Epithelial cell of proximal tubule (primary cell): Measurements from ENCODE around the gene ERFL. TPM values are rescaled to one million over a fixed set of nuclear protein-coding genes. Genes with fewer than 3 reads are reported as not detected.
A peak's percentile ranks its signal among the peaks of the same experiment; 100 is the strongest.

Source experiments
- DNase-seq: peaks from one replicate; pipeline ENCODE4 v3.0.0-alpha.2; 2011; ENCODE audit warnings: low read depth
- H3K4me3 ChIP-seq: 2 replicates; pipeline ENCODE4 v1.5.1; 2011; ENCODE audit warnings: low read depth, mild to moderate bottlenecking, low read length
- CTCF ChIP-seq: conservative IDR thresholded peaks from 2 replicates; pipeline ENCODE4 v1.5.1; 2012; ENCODE audit warnings: low read depth, mild to moderate bottlenecking, low read length
- total RNA-seq: library from RNA; depleted of rRNA; stranded (reverse); fragments of >200 nt; gene quantifications from 2 replicates; pipeline ENCODE4 v1.2.3, GENCODE V29; 2015

Gene ERFL
- total RNA-seq, 1 donor from 2014 or later: not detected

DNA sequence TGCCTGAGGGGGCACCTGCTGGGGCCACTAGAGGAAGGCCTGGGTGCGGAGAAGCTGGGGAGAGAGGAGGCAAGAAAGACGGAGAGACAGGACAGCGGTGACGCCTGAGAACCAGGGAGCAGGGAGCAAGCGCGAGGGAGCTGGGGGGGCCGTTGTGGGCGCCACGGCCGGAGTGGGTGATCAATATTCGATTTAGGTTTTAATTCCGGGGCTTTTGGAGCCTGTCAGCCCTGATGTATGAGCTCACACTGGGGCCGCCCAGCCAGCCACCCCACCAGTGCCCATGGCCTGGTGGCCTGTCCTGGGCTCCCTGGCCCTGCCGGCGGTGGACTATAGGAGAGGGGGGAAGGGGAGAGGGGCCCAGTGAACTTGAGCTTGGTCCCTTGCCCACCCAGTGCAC is 8.7 kb upstream of the ERFL start:
- DNase-seq: no peak
- no peak for TF ChIP-seq CTCF
- no peak overlapping the region for H3K4me3 ChIP-seq

GRCh38 chr19:41936416-41936850 is 8.2 kb upstream of the ERFL start:
- no peak for DNase-seq
- no peak for TF ChIP-seq CTCF
- no peak overlapping the region for H3K4me3 ChIP-seq

DNA sequence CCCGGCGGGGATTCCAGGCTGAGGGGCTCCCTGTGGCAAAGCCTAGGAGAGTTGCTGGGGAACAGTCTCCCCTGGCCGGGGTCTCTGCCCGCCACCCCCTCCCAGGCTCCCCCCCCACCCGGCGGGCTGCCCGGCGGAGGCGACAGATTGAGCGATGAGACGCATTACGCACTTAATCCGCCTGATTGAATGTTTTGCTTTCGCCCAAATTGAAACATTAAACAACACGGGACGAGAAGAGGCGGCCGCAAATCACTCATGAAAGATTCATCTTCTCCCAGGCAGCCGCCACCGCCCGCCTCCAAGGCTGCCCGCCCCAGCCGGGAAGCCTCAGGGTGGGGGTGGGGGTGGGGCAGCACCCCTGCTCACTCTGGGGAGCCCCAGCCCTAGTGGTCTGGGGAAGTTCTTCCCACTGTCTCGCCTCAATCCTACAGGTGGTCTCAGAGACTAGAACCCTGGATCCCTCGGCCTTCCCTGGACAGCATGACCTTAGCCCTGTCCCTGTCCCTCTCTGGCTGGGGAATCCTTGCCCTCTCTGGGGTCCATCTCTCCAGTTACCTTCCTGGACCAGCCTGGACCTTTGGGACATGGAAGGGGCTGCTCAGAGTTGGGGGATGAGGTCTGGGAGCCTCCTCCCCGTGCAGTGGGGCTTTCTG is 7.6 kb upstream of the ERFL start:
- TF ChIP-seq CTCF: no peak
- no peak overlapping the region for H3K4me3 ChIP-seq
- no peak for DNase-seq

- DNase-seq: no peak
- H3K4me3 ChIP-seq: no peak overlapping the region
- TF ChIP-seq CTCF: peak; percentile 86
These were observed 6.7 kb upstream of the ERFL start for GRCh38 chr19:41934849-41935374.

DNA sequence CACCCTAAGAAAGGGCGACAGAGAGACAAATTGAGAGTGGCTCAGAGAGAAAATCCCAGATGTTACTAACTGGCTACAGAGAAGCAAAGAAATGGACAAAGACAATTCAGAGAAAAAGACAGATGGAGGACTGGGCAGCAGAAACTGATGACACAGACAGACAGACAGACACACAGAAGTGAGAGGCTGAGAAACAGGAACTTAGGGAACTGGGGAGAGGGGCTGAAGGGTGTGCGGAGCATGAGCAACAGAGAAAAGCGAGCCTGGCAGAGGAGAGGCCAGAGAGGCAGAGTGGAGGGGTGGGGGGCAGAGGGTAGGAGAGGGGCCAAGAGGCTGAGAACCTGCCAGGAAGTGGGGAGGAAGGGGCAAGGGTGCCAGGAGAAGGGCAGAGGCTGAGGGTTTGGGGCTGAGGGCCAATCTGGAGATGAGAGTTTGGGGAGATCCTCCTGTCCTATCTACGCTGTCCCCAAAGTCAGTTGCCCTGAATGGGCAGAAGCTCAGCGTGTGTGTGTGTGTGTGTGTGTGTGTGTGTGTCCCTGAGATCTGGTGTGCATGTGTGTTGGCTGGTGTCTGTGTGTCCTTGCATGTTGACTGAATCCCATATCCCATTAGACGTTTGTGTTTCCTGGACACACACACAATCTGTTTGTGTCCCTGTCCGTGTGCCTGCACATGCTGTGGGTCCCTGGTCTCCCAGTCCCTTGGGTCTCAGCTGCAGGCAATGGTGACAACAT is 5.6 kb upstream of the ERFL start:
- H3K4me3 ChIP-seq: no peak overlapping the region
- no peak for DNase-seq
- no peak for TF ChIP-seq CTCF

- no peak overlapping the region for H3K4me3 ChIP-seq
- no peak for DNase-seq
- no peak for TF ChIP-seq CTCF
These were observed 4.6 kb upstream of the ERFL start for GRCh38 chr19:41932720-41933332.
